GM19238 (cell line): Measurements from ENCODE around the gene PRR13.
"Not testable (repeated sequence)": the region's sequence is repeated elsewhere in the genome, so short reads cannot be mapped to it uniquely, and the experiment has no call there.

Source experiments
- DNase-seq: peaks from one replicate; pipeline ENCODE4 v3.0.0; 2011; ENCODE audit warnings: low spot score; ENCODE audit not compliant: insufficient read length

PRR13 gene

DNA sequence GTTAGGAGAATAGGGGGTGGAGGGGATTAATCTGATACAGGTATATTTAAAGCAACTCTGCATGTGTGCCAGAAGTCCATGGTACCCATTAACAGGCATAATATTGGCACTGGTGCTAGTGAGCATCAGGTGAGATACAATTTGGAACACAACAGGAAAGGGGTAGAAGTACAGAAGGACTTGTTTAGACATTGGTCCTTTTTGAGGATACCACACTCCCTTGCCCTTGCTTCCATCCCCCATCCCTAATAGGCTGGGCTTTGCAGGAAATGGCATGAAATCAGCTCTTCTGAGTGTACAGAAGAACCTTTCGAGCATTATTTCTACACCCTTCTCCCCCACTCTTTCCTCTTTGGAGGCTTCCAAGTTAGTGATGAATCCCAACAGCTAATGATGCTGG, 26.7 kb downstream of the PRR13 start:
- no peak for DNase-seq

DNA sequence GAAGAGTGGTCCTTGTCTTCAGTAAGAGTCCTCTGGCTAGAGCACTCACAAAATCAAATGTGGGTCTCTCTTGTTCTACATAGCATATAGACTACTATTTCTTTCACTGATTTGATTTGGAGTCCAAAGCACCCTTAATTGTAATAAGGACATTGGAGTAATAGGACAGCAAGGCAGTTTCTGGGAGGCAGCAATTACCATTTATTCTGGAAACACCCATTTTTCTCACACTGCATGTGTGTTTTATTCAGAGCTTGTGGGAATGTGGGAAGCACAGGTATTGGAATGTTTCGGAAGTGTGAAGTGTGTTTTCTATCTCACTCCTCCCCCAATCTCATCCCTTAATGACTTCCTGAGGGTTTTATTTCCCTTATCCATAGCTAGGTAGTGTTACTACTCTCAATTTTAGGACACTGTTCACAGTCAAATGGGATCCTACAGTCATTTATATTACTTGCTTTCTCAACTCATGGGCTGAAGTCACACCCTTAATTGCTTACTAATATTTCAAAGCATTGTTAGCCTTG, 30.6 kb downstream of the PRR13 start:
- no peak for DNase-seq

DNA sequence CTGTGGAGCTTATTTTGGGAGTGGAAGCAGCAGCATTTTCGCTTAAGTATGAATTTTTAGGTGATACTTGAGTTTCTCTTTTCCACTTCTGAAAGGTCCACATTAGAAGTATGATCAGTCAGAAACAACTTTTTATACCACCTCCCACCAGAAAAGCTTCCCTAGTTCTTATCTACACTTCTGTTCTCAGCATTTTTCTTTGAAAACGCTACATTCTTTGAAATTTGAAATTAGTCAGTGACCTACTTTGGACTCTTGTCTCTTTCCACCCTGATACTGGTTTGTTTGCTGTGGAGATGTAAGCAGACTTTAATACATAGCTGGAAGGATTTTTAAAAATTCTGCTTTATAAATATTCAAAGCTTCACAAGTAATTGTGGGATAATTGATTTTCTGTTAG, 32.5 kb downstream of the PRR13 start:
- DNase-seq = no peak

DNA sequence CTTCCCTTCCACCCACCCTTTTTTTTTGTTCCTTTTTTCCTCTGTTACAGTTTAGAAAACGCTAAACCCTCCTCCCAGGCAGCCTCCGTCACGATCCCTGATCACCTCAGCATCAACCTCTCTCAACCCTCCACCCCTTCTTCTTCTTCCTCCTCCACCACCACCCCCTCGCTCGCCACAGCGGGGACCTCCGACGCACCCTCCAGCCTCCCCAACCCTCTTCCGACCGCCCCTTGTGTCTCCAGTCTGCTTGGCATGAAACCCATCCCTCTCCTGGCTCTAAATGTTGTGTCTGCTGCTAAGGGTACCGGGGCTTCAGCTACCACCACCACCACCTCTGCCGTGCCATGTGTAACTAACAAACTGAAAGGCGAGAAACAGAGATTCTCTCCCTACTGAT, 33.3 kb downstream of the PRR13 start:
- no peak for DNase-seq

DNA sequence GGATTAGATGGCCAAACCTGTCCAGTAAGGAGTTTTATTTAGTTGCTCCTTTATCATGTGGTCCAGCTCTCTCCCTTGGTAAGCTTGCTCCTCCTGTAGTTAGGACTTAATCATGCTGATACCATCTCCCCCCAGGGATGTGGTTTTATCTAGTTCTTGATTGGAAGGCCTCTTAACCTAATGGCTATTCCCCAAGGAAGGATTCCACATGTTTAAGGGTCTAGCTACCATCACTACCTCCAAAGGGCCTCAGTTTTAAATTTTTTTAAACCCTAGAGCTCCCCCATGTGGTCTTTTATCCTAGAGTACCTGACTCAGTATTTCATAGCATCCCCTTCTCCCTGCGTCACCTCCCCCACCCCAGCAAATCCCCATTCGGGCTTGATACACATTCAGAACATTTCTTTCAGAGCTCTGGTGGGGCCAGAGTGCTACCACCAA, 35.3 kb downstream of the PRR13 start:
- no peak for DNase-seq

DNA sequence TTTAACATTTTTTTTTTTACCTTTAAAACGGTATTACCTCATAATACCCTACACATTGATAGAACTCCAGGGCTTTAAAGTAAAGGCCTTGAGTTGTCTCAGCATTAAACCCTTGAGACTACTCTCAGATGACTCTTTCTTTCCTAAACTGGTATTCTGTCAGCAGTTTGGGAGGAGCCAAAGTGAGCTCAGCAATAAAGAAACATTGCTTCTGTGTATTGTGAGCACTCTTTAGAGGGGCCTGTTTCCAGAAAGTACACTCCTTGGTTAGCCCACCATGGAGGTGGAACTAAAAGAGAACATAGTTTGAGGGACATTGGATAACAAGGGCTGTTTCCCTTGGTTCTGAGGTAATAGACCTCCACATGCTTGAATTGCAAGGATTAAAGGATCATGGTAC, 37.3 kb downstream of the PRR13 start:
- no peak for DNase-seq

DNA sequence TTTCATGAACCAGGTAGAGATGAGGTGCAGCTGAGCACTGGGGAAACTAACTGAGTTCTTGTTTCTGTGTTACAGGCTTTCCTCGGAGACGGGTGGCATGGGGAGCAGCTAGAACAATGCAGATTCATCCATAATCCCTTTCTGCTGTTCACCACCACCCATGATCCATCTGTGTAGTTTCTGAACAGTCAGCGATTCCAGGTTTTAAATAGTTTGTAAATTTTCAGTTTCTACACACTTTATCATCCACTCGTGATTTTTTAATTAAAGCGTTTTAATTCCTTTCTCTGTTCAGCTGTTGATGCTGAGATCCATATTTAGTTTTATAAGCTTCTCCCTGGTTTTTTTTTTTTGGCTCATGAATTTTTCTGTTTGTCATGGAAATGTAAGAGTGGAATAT, 37.8 kb downstream of the PRR13 start:
- no peak for DNase-seq

DNA sequence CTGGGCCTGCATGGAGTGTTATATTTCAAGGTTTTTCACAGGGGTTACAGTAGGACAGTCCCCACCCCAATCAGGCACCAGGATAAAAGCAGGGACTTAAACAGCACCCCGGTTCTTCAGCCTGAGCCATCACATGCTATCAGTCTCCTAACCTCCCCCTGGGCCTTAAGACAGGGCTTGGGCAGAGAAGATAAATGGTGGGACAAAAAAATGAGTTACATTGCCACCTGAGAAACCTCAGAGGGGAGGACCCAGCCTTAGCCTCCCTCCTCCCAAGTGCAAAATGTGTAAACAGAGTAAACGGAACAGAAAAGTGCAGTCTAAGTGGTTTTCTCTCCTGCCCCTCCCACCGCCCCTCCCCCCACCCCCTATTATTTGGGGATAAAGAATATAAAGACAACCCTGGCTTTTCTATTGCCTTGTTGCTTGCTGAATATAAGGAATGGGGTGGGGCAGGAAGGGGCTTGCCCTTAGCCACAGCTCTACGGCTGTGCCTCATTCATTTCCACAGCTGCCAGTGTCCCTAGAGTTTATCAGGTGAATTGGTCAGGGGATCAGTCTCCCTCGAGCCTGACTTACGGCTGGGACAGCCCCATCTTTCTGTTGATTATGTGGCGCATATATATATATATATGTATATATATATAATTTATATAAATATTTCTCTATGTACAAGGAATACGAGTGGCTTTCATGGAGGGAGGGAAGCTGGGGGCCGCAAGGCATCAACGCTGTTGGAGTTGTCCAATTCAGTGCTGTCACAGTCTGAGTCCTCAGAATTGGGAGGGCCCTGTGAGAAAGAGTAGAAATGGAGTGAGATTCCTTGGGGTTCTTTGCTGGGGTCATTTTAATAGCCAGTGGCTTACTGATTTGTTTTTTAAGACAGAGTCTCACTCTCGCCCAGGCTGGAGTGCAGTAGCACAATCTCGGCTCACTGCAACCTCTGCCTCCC, 39.2 kb downstream of the PRR13 start:
- no peak for DNase-seq

DNA sequence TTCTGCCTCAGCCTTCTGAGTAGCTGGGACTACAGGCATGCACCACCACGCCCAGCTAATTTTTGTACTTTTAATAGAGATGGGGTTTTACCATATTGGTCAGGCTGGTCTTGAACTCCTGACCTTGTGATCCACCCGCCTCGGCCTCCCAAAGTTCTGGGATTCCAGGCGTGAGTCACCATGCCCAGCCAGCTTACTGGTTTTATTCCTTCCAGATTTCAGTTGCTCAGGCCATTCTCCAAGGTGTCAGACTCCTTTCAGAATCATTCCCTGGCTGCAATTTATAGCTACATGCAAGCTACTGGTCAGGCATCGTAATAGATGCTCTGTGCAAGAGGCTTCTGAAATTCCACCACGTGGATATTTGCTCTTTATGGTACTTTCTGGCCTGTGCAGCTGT, 39.9 kb downstream of the PRR13 start:
- DNase-seq = not testable (repeated sequence)

DNA sequence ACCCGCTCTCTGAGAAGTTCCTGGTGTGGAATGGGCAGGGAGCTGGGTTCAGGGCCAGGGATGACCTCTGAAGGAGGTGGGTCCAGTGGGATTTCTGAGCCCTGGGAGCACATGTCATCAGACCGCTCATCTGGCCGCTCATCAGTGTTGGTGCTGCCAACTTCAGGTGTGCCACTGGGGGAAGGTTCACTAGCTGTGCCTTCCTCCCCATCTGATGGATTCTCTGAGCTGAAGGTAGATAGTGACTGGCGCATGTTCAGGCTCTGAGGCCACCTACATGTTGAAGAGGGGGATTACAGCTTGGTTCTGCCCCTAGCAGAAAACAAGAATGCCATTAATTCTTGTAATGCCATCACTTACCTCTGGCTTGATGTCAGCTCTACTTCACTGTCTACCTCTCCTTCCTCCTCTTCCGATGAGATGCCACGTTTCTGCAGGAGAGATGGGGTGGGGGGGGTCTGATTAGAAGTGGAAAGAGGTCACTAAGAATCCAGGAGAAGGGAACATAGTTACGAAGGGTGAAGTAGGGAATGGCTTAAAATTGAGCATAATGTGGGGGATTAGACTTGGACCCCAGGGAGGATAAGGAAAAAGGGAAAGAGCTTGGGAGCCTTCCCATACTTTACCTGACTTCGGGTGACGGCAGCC, 40.5 kb downstream of the PRR13 start:
- DNase-seq = no peak

DNA sequence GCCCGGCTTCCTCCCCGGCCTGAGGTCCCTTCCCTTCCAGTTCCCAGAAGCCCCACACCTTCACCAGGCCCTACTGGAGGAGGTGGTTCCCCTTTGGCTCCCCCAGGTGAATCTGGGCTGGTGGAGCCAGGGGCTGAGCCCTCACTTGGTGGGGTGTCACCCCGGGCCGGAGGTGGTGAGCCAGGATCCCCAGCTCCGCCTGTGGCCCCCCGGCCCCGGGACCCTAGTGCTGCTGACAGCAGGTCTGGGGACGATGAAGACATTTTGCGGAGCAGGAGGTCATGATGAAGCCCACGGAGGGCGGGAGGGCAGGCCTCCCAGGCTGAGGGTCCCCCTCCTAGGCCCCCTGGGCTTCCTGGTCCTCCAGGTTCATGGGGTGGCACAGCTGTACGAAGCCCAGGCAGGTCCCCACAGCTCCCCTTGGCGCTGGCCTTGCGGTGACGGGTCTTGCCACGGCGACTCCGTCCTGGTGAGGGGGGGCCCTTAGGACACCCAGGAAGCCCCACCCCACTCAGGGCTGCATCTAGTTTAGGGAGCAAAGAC, 41.2 kb downstream of the PRR13 start:
- DNase-seq = no peak

DNA sequence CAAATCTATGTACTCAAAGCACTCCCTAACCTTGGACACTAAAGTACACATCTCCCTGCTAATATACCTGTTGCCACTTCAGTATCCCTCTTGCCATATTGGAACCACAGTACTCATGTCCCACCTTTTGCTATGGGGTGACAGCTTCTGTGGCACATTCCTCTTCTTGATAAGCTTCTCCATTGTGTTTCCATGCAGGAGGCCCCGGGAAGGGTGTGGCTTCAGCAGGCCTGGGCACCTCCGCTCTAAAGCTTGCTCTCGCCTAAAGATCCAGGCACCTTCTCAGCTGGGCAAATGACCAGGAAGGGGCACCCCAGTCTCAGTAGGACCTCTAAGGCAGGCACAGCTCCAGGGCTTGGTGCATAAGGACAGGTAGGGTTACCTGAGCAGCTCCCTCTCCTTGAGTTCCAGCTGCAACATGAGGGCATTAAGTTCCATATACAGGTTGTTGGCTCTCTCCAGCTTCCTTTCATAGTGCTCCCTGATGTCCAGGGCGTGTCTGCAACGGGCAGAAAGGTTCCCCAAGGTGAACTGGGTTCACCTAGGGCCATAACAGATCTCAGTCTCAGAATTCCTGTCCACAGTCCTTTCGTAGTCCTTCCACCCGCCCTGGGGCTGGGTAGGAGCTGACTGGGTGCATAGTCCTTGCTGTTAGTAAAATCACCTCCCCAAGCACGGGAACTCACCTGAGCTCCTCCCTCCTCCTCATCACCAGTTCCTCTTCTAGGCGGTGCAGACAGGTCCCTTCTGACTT, 41.9 kb downstream of the PRR13 start:
- DNase-seq = no peak

DNA sequence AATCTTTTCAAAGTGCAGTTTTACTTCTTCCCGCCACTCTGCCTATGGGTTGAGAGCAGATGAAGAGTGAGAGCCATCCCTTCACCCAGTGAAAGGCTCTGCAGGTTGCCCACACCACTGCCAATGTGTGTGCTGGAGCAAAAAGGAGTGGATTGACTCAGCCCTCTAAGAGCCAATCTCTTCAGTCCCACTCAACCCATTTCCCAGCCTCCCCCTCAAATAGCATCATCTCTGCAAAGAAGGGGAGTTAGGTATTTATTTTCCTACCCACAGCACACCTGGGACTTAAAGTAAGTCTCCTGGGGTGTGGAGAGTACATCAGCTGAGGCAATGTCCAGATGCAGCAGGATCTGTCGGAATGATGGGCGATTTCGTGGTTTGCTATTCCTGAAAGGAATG, 42.4 kb downstream of the PRR13 start:
- DNase-seq = no peak

DNA sequence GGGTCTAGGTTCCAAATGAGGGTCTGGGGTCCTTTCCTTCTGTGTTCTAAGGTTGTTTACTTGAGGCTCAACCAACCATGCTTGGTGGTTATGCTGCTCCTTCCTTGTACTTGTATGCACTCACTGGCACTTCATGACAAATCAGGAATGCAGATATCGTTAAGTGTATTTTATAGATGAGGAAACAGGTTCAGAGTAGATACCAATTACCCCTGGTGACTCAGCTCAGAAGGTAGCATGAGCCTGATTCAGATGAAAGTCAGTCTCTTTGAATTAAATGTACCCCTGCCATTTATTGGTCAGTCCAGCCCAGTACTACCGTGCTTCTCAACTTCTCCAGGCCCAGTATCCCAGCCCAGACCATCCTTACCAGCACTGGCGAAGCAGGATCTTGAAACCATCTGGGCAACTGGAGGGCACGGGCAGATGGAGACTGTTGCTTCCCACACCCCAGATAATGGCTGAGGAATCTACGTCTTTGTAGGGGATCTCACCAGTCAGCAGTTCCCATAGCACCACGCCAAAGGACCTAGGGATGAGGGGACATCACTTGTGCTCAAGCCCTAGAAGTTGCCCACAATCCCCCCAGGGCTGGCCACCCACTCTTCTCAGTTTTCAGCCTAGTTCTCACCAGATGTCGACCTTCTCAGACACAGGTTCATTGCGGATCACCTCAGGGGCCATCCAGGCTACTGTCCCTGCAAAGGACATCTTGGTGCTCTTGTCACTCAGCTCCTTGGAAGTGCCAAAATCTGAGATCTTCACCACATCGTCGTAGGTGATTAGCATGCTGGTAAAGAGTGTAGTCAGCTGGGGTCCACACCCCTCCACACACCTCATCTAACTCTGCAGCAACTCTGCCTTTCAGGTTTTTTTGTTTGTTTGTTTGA, 43.4 kb downstream of the PRR13 start:
- no peak for DNase-seq

DNA sequence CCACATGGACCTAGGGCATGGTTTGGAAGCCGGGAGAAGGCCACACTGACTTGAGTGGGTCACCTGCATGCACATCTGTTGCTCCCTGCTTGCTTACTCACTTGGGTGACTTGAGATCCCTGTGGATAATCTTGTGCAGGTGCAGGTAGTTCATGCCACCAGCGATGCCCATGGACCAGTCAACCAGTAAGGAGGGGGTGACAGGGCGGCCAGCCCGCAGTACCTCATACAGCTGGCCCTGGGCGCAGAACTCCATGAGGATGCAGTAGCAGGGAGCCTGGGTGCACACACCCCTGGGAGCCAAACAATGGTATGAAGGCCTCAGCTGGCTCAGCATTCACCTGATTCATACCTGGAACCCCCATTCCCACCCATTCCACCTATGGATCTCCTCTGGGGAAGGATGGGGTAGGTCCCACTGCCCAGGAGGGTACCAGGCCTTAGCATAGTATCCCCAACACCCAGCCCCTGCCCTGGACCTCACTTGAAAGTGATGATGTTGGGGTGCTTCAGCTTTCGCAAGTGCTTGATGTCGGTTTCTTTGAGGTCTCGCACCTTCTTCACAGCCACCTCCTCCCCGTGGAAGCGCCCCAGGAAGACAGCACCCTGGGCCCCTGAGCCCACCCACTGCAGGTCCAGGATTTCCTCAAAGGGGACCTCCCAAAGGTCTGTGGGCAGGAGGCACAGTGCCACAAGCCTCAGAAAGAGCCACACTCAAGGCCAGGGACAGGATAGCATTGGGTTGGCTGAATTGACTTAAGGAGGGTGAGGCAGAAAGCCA, 44.6 kb downstream of the PRR13 start:
- no peak for DNase-seq

DNA sequence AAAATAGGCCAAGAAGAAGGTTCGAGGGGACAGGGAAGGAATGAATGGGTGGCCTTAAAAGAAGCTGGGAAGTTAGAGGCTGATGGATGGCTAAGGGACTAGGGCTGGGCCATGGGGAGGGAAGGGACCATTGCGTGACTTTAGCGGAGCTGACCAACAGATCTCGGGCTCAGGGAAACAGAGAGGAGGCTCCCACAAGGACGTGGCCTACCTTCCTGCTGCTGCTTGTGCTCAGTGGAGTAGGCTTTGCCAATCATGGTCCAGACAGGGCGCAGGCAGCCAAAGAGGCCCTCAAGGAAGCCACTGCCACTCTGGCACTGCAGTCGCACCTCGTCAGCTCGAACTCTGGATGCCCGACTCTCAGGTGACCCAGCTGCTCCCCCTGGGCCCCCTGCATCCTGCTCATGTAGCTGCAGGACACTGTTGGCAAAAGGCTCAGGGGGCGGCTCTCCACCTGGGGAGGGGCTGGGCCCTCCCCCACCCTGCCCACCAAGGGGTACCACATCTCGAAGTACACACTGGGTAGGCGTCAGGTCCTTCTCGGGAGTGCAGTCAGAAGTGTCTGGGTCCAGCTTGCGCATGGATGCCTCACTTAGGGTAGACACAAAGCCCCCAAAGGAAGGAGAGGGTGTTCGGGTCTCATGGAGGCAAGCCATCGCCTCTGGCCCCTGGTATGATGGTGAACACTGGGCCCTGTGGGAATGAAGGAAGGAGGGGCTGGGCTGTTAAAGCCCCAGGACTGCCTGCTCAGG, 45.4 kb downstream of the PRR13 start:
- no peak for DNase-seq

DNA sequence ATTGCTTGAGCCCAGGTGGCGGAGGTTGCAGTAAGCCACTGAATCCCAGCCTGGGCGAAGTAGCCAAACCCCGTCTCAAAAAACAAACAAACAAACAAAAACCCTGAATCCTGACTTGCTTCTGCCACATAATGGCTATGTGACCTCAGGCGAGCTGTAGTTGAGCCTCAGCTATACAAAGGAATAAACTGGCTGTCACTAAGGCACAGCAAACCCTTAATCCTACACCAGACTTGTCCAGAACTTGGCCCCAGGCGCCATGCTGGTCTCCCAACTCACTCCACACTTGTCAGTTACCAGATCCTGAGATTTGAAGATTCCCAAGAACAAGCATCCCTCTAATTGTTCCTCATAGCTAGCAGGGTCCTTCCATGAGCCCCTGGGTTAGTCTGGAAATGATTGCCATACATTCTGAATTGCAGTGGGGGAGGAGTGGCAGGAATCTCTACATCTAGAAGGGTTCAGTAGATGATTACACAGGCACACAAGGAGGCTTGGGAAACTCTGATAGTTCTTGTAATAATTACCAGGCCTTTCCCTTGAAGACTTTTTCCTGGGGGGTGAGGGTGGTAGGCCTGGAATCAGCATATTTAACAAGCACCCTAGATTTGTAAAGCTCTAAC, 47.8 kb downstream of the PRR13 start:
- DNase-seq = no peak

DNA sequence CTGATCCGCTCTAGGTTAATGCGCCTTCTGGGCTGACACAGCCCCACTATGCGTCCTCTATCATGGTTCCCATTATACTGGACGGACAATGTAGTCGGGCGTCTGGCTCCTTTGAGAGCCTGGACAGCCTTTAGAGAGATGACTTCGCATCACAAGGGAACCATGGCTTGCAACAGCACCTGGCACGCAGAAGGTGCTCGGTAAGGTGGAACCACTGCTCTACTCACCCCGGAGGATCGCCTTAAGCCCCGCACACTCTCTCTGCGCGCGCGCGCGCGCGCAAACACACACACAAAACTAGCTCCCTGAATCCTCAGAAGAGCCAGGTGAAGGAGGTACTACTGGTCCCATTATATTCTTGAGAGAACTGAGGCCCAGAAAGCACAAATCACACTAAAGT, 50.7 kb downstream of the PRR13 start:
- DNase-seq = no peak
